GM19239 (cell line): ENCODE results near the gene A1CF.
"Not testable (repeated sequence)": the region's sequence is repeated elsewhere in the genome, so short reads cannot be mapped to it uniquely, and the experiment has no call there.

Source experiments
- DNase-seq: peaks from one replicate; pipeline ENCODE4 v3.0.0; 2011; ENCODE audit warnings: low spot score; ENCODE audit not compliant: insufficient read length
- FAIRE-seq: peaks from 2 replicates; lab custom pipeline; 2011; peaks lifted over from hg19 to GRCh38; lab: Jason Lieb, UNC

The A1CF gene, protein sequence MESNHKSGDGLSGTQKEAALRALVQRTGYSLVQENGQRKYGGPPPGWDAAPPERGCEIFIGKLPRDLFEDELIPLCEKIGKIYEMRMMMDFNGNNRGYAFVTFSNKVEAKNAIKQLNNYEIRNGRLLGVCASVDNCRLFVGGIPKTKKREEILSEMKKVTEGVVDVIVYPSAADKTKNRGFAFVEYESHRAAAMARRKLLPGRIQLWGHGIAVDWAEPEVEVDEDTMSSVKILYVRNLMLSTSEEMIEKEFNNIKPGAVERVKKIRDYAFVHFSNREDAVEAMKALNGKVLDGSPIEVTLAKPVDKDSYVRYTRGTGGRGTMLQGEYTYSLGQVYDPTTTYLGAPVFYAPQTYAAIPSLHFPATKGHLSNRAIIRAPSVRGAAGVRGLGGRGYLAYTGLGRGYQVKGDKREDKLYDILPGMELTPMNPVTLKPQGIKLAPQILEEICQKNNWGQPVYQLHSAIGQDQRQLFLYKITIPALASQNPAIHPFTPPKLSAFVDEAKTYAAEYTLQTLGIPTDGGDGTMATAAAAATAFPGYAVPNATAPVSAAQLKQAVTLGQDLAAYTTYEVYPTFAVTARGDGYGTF

DNA sequence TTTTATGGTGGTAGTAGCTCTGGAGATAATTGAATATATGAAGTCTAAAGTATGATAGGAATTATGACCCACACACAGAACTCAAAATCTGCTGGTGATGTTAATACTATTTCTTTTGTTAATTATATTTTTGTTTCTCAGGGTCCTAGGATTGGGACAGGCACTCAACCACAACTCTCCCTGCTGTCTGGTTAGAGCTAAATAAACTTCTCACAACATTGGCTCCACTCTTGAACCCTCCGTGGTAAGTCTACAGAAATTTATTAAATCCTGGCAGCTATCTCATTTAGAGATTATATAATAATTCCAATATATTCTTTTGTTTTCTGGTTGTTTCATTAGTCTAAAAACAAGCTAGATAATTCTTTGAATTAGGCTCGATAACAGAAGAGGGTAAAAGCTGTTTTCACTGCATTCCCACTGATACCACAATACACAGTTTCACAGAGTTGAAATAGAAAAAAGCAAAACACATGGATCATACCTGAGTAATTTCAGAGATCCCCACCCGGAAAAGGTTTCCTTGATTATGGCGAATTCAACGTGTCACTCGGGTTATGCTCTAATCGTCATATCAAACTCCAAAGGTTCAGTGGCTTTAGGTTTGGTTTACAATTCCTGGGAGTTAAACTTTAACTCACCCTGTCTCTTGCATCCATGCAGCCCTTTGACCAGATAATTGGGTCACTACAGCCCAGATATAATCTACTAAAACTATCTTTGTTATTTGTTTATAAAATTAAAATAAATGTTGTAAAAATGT lies at the start of gene A1CF:
Gene A1CF (minus strand): TSS at position 531 of the 763 bp plus-strand sequence. CDS start 25,687 bp downstream, outside the sequence.
- FAIRE-seq (no peak), DNase-seq (no peak)

DNA sequence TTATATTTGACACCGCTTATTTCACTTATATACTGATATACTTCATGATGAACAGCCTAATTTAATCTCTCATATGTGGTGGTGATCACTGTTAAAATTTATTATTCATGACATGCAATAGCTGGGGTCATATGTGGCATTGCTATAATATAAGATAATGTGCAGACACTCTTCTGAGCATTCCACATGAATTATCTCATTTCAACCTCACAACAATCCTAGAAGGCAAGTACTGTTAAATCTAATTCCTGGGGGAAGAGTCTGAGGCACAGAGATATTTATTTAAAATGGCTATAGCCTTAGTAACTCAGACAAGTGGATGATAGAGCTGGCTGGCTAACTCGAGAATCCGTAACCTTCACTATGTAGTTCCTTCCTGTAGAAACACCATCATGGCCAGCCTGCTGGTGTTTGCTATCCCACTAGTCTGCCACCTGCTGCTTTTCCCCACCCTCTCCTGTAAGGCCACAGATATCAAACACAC lies 46.6 kb upstream of the A1CF start:
- DNase-seq (no peak), FAIRE-seq (no peak)

DNA sequence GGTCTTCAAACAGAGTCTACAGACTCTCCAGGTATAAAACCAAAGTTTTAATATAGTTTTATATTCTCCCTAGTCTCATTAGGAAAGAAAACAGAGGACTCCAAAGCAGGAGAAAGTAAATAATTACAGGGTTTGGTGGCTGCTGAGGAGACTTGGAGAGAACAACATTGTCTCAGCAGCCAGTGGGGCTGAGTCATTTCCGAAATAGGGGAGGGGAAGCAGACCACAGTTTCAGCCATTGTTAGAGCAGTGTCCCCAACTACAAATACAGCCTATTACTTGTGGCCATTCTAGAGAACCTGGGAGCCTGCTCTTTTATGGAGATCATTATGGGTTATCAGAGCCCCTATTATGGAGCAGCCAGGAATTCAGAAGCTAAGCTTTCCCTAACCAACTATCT lies 44.2 kb upstream of the A1CF start:
- FAIRE-seq (no peak), DNase-seq (no peak)

DNA sequence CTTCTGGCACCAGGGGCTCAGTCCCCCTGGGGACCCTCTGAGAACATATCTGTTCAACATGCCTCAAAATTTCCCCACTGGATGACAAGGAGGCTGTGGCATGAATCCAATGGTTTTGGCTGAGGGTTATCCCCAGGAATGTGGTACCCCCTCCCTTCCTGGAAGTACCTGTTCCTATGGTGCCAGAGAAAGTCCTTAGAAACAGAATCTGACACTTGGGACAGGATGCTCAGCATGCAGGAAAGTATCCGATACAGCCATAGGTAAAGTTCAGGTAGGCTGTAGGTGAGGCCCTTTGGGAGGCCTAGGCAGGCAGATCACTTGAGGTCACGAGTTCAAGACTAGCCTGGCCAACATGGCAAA lies 42.7 kb upstream of the A1CF start:
- FAIRE-seq (no peak), DNase-seq (no peak)

DNA sequence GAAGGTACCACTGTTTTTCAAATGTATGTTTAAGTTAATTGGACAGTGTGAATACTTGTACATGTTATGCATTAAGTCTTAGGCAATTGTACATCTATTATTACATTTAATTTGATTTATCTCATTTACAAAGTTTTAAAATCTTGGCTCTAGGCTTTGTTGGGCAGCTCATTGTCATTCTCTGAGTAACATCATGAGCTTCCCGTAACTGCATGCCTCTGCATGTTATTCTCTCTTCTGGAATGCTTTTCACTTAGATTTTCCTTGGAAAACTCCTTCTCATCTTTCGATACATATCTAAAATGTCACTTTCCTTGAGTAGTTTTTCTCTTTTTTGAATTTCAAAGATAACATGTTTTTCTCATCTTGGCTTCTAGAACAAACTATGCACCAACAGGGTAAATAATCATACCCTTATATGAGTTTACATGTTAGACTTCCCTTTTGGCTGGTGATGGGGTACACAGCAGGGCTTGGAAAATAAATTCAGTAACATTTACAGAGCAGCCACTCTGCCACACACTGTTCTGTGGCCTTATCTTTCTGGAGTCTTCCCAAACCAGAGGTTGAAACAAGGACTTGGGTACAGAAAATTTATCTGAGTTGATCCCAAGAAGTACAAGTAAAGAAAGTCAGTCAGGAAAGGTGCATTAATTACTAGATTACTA lies 42.2 kb upstream of the A1CF start:
- DNase-seq (no peak), FAIRE-seq (no peak)

DNA sequence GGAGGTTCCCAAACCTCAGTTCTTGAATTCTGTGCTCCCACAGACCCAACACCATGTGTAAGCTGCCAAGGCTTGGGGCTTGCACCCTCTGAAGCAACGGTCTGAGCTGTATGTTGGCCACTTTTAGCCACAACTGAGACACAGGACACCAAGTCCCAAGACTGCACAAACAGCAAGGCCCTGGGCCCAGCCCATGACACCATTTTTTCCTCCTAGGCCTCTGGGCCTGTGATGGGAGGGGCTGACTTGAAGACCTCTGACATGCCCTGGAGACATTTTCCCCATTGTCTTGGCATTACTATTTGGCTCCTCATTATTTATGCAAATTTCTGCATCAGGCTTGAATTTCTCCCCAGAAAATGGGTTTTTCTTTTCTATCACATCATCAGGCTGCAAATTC lies 38.0 kb upstream of the A1CF start:
- FAIRE-seq, DNase-seq: not testable (repeated sequence)

DNA sequence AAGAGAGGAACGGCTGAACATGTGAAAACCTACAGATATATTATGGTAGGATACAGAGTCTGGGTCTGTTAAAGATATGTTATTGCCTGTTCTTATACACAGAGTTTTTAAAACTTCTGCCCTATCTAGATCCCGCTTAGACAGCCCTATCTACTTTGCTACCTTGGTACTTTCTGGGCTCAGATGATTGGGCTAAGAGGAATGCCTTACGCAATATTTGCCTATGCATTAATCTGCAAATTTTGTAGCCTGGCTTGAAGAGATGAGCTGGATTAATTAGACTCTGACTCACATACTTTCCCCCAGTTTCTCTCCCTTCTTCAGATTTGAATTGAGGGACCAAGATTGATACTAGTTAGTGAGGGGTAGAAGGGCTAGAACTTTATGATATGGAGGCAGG lies 33.6 kb upstream of the A1CF start:
- FAIRE-seq: no peak
- no peak for DNase-seq

DNA sequence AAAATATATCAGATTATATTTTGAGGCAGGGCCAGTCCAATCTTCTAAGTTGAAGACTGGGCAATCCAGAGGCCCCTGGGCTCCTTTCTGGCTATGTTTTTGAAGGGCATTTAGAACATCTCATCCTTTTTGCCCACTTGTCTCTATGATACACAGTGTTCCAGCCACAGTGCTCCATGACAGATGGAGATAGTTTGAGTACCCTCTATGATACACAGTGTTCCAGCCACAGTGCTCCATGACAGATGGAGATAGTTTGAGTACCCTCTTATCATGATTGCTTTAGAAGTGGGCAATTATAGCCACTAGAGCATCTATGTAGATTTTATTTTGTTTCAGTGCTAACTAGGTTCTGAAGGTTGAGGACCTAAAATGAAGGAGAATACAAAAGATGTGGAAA lies 33.1 kb upstream of the A1CF start:
- FAIRE-seq (no peak), DNase-seq (no peak)

DNA sequence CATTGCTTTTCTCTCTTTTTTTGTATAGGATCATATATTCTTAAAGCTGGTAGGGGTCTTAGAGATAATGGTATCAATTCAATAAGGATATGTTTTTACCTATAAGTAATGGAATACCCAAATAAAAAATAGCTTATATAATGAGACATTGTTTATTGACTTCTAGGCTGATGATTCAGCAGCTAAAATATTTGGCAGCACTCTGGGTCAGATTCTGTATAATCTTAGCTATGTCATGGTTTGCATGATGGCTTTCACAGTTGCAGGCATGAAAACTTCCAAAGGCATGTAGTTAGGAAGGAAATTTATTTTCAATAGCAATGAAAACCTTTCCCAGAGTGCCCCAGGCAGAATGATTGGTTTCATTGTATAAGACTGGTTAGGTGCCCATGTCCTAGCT lies 32.1 kb upstream of the A1CF start:
- DNase-seq (no peak), FAIRE-seq (no peak)

DNA sequence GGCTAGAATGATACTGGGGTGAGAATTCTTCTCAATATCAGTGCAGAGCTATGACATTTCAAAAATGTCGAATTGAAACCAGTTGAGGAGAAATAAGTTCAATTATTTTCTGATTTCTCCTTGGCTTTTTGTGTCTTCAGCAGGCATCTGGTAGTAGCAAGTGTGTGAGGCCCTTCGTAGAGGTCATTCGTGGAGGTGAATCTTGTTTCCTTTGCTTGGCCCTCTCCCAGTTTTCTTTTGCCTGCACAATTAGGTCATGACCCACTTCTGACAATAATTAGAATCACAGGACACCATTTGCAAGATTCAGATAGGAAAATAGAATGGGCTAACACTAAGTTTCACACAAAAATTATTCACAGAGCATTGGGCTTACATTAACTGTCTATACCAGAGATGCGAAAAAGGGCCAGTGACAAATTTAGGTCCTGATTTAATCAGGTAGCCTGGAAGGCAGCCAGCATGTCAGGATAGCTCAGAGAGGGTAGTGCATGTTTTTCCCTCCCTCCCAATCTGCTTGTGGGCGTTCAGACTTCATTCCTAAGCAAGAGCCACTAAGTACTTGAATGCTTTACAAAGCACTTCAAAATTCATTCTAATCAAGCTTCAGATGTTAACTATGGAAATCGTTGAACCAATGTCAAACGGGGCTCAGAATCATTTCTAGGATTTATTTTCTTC lies 24.0 kb upstream of the A1CF start:
- FAIRE-seq: no peak
- DNase-seq: no peak

DNA sequence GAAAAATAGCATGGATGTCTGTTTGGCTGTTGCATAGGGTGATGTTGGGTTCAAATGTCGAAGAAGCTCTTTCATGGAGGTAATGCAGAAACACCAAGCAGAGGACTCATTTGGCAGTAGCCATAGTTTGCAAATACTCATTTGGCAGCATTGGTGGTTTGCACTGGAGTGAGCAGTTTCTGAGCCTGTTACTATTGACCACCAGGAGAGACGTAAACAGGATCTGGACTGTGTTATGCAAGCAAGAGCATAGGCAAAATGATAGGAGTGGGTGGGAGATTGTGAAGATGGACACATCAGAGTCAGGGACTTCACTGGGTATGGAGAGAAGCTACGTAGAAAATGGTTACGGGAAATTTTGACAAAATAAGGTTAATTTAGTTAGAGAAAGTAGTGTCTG lies 22.9 kb upstream of the A1CF start:
- FAIRE-seq (no peak), DNase-seq (no peak)

DNA sequence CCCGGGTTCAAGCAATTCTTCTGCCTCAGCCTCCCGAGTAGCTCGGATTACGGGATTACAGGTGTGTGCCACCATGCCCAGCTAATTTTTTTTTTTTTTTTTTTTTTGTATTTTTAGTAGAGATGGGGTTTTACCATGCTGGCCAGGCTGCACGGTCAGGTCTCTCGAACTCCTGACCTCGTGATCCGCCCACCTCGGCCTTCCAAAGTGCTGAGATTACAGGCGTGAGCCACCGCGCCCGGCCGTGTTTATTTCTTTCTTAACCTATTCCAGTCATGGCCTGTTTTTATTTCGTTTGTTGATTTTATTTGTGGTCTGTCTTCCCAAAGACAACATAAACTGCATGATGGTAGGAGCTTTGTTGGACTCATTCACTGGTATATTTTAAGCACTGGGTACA lies 20.4 kb upstream of the A1CF start:
- not testable (repeated sequence) for FAIRE-seq, DNase-seq

DNA sequence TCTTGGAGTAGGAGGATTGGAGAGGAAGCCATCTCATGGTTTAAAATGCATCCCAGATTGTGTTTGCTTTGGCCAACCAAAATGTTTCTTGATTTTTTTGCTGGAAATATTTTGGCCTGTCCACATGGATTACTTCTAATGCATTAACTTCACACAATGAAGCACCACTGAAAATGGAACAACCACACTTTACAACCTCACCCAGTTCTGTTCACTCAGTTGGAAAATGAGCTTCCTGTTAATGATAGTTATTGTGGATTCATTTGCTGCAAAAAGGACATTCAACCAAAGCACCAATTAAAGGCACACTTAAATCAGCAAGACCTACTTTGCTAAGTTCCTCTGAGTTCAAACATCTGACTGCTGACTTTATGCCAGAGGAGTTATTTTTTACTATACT lies 11.3 kb upstream of the A1CF start:
- no peak for DNase-seq
- FAIRE-seq: no peak

DNA sequence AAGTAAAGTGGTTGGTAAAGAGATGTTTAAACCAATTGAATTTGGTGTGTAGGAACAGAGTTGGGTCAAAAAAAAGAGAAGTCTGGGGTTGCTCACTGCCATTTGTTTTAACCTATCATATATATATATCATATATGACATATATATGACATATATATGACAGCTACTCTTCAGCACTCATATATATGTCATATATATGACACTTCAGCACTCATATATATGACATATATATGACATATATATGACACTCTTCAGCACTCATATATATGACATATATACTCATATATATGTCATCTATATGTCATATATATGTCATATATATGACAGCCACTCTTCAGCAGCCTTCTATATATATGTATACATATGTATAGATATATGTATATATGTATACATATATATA lies 8.9 kb upstream of the A1CF start:
- FAIRE-seq: no peak
- DNase-seq: no peak

DNA sequence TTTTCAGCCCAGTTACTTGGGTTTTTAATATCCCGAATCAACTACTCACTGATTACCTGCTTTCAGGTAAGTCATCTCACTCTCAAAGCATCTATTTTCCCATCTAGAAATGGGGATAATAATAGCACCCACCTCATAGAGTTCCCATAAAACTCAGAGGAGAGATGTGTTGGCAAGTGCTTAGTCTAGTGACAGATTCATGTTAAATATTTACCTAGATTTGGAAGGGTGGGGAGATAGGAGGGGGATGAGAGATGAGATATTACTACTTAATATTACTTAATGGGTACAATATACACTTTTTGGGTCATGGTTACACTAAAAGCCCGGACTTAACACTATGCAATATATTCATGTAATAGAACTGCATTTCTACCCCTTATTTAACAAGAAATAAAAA lies 7.0 kb upstream of the A1CF start:
- no peak for DNase-seq
- no peak for FAIRE-seq

DNA sequence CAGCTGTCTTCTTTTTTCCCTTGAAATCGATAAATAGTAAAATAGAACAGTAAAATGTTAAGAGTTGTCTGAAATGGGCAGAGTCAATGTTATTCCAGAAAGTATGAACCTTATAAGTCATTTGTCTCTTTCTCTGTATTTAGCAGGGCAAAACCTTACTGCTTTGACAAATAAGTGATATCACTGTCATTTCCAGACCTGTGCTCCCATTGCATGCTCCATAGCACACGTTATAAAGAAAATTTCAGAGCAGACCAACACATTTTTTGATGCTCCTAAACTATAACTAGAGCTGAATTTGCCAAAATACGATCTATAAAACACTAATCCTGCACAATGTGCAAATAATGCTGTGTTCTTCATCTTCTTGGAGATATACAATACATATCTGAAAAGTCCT lies 1.1 kb downstream of the A1CF start:
- FAIRE-seq (no peak), DNase-seq (no peak)

DNA sequence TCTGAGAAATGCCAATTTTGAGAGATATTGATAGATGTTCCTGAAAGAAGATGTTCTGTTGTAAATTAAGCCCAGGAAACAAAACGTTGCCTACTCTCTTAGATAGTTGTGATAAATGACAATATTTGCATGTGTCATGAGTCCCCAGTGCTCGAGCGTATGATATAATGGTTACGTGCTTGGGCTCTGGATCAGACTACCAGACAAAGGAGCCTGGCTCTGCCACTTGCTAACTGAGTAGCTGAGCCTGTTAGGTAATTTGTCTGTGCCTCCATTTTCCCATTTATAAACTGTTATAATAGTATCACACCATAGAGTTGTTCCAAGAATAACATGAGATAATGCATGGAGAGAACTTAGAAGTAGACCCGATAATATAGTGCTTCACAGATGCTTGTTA lies 1.8 kb downstream of the A1CF start:
- FAIRE-seq: no peak
- DNase-seq: no peak

DNA sequence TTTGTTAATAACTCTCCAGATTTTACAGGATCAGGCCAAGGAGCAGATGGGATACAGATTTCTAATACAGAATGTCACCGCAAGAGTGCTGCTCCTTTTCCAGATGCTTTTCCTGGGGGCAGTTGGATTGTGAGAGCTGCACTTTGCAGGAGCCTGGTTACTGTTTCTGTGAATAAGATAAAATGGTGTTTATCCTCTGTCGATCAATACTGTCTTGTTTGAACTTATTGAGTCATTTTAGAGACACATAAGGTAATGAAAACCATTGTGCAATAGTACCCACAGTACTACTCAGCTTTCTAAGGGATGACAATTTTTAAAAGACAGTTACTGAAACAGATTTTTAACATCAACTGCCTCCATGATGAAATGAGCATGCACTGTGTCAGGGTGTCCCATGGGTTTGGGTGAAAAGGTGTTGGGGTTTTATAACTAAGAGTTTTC lies 2.9 kb downstream of the A1CF start:
- FAIRE-seq (no peak), DNase-seq (no peak)

DNA sequence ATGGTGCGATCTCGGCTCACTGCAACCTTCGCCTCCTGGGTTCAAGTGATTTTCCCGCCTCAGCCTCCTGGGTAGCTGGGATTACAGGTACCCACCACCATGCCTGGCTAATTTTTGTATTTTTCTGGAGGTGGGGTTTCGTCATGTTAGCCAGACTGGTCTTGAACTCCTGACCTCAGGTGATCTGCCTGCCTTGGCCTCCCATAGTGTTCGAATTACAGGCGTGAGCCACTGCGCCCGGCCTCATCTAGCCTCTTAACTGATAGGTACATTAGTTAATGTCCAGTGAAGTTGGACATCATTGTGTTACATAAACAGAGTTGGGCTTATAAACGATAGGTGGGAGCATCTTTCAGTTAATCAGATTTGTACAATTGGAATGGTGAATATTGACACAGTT lies 4.4 kb downstream of the A1CF start:
- DNase-seq, FAIRE-seq: not testable (repeated sequence)

DNA sequence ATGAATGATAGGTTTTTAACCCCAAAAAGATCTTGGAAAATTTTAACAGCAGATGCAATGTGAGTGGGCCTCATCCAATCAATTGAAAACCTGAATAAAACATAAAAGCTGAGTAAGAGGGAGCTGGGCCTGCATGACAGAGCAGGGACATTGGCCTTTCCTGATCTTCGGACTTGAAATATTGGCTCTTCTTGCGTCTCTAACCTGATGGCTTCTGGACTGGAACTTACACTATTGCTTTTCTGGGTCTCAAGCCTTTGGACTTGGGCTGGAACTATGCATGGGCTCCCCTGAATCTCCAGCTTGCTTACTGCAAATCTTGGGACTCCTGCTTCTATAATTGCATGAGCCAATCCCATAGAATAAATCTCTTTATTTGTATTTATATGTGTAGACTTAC lies 9.0 kb downstream of the A1CF start:
- DNase-seq (no peak), FAIRE-seq (no peak)
